HepG2 (cell line): ENCODE data around the gene EPB41L3. TPM values are rescaled to one million over a fixed set of nuclear protein-coding genes. Genes with fewer than 3 reads are reported as not detected.

Source experiments
- ATAC-seq: fragments of 200-7000 bp; cut with Tn5 transposase; 3 replicates; pipeline ENCODE4 v1.9.1; 2020; ENCODE audit warnings: mild to moderate bottlenecking, moderate library complexity
- BruUV-seq: library from RNA; stranded (reverse); fragments of 400-500 nt; replicated peaks from 2 replicates; lab custom pipeline; 2021; lab: Mats Ljungman, UMichigan
- CTCF ChIA-PET: fragments of 300-600 bp; formaldehyde crosslinking; extraction: SDS; loops from one replicate; lab custom pipeline; 2021; ENCODE audit warnings: low total read pairs, inconsistent platforms, low intra/inter-chr PET ratio; lab: Yijun Ruan, JAX
- POLR2A ChIA-PET: fragments of 350-600 bp; sonication (Branson Sonifier 250); formaldehyde crosslinking; loops from one replicate; lab custom pipeline; 2020; ENCODE audit warnings: antibody characterized with exemption, inconsistent platforms; lab: Yijun Ruan, JAX
- DNase-seq: peaks from one replicate; pipeline ENCODE4 v3.0.0-alpha.2; 2015; ENCODE audit warnings: low spot score
- FAIRE-seq: peaks from 3 replicates; lab custom pipeline; 2011; peaks lifted over from hg19 to GRCh38; lab: Jason Lieb, UNC
- H2AFZ ChIP-seq: one replicate; pipeline ENCODE4 v1.6.1; 2011; ENCODE audit warnings: low read length, inconsistent platforms
- H3K27ac ChIP-seq: fragments of 300-600 bp; 3 replicates; pipeline ENCODE4 v1.8.0; 2011; ENCODE audit warnings: mixed run types, mild to moderate bottlenecking, mixed read lengths, low read length, inconsistent platforms; ENCODE audit not compliant: insufficient read depth; ENCODE audit errors: extremely low read length
- H3K27me3 ChIP-seq, 2 experiments: fragments of 200-600 bp in 1 of 2; 2 replicates in 1 of 2; 3 replicates in 1 of 2; pipeline versions ENCODE4 v1.6.0 to v1.8.0; 2011; ENCODE audit warnings: low read length in 2 of 2, mild to moderate bottlenecking in 2 of 2, moderate library complexity in 2 of 2, inconsistent platforms in 1 of 2; ENCODE audit not compliant: insufficient read depth in 2 of 2, control insufficient read depth in 1 of 2
- H3K36me3 ChIP-seq, 2 experiments: fragments of 200-600 bp in 1 of 2; replicated peaks in 1 of 2; 2 replicates in 1 of 2; 3 replicates in 1 of 2; pipeline versions ENCODE4 v1.5.1 to v1.8.0; 2011; ENCODE audit warnings: low read length in 2 of 2, inconsistent platforms in 1 of 2; ENCODE audit not compliant: insufficient read depth in 2 of 2, control insufficient read depth in 1 of 2
- H3K4me1 ChIP-seq: 2 replicates; pipeline ENCODE4 v1.5.1; 2012; ENCODE audit warnings: low read length, inconsistent platforms; ENCODE audit not compliant: insufficient read depth
- H3K4me2 ChIP-seq: 2 replicates; pipeline ENCODE4 v1.6.0; 2011; ENCODE audit warnings: low read depth, low read length, inconsistent platforms
- H3K4me3 ChIP-seq, 3 experiments: fragments of 200-600 bp in 1 of 3; sonication (generic), shearing (Covaris generic) in 1 of 3; replicated peaks in 1 of 3; 2 replicates each; pipeline ENCODE4 v1.5.1; 2011 to 2016; ENCODE audit warnings: low read length in 3 of 3, inconsistent platforms in 2 of 3, low read depth in 2 of 3, mild to moderate bottlenecking in 2 of 3, control low read depth in 1 of 3, mixed read lengths in 1 of 3; ENCODE audit not compliant: insufficient read depth in 1 of 3
- H3K79me2 ChIP-seq: one replicate; pipeline ENCODE4 v1.6.1; 2011; ENCODE audit warnings: low read length, inconsistent platforms; ENCODE audit not compliant: insufficient read depth
- H3K9ac ChIP-seq: 2 replicates; pipeline ENCODE4 v1.6.0; 2011; ENCODE audit warnings: mild to moderate bottlenecking, low read depth, low read length, inconsistent platforms; ENCODE audit not compliant: insufficient read depth
- H3K9me3 ChIP-seq: 2 replicates; pipeline ENCODE4 v1.5.1; 2012; ENCODE audit warnings: mild to moderate bottlenecking, low read length
- H4K20me1 ChIP-seq: 2 replicates; pipeline ENCODE4 v1.6.0; 2011; ENCODE audit warnings: inconsistent platforms, mild to moderate bottlenecking, low read length, moderate library complexity; ENCODE audit not compliant: insufficient read depth
- CEBPB ChIP-seq: IDR thresholded peaks from 2 replicates; pipeline ENCODE4 v1.6.1; 2011; ENCODE audit warnings: low read depth, low read length, improper control_type of control experiment, borderline replicate concordance
- E2F5 ChIP-seq: sonication (generic); formaldehyde crosslinking; conservative IDR thresholded peaks from 2 replicates; pipeline ENCODE4 v1.4.0; 2020; ENCODE audit warnings: missing genetic modification reagents
- FIP1L1 ChIP-seq: fragments of 200-400 bp; formaldehyde crosslinking; IDR thresholded peaks from 2 replicates; pipeline ENCODE4 v1.6.1; 2018; ENCODE audit warnings: low read depth, mild to moderate bottlenecking, low read length, moderate library complexity, borderline replicate concordance; ENCODE audit not compliant: insufficient read depth
- PHF5A ChIP-seq: IDR thresholded peaks from one replicate; pipeline ENCODE4 v1.6.1; 2018; ENCODE audit warnings: low read depth, missing genetic modification reagents; ENCODE audit not compliant: unreplicated experiment
- RELA ChIP-seq: sonication (generic); formaldehyde crosslinking; IDR thresholded peaks from 2 replicates; pipeline ENCODE4 v1.4.0; 2020; ENCODE audit warnings: missing genetic modification reagents
- RXRA ChIP-seq: sonication (generic); formaldehyde crosslinking; IDR thresholded peaks from 2 replicates; pipeline ENCODE4 v1.5.1; 2020; ENCODE audit warnings: missing genetic modification reagents
- THAP11 ChIP-seq: IDR thresholded peaks from 2 replicates; pipeline ENCODE4 v1.6.1; 2016; ENCODE audit warnings: missing biosample characterization, missing genetic modification reagents
- U2AF1 ChIP-seq: fragments of 200-400 bp; formaldehyde crosslinking; optimal IDR thresholded peaks from 2 replicates; pipeline ENCODE3; 2017; ENCODE audit warnings: mild to moderate bottlenecking, low read depth, low read length
- ZNF549 ChIP-seq: sonication (generic); formaldehyde crosslinking; IDR thresholded peaks from 2 replicates; pipeline ENCODE4 v1.5.0; 2020; ENCODE audit warnings: missing genetic modification reagents
- ZNF740 ChIP-seq: sonication (generic); formaldehyde crosslinking; IDR thresholded peaks from 2 replicates; pipeline ENCODE4 v1.4.0; 2020; ENCODE audit warnings: missing genetic modification reagents
- ZNF770 ChIP-seq: sonication (generic); formaldehyde crosslinking; IDR thresholded peaks from 2 replicates; pipeline ENCODE4 v1.5.0; 2020; ENCODE audit warnings: mild to moderate bottlenecking, missing genetic modification reagents
- ZNF850 ChIP-seq: sonication (generic); formaldehyde crosslinking; conservative IDR thresholded peaks from 2 replicates; pipeline ENCODE4 v1.9.0; 2021; ENCODE audit warnings: mild to moderate bottlenecking, missing genetic modification reagents
- WGBS: methylation state at CpG from one replicate; pipeline ENCODE4 v1.1.6; 2017; ENCODE audit warnings: low lambda C conversion rate; 5-methylcytosine and 5-hydroxymethylcytosine counted together
- in situ Hi-C: cut with HindIII; loops from 2 replicates; pipeline ENCODE4 v1.10.0; 2017; ENCODE audit warnings: low pct_unique_long_range_greater_than_20kb; ENCODE audit not compliant: extremely low pct_ligation_motif_present
- intact Hi-C: fragments of 100-400 bp; cut with micrococcal nuclease; formaldehyde crosslinking; loops from one replicate; pipeline ENCODE4 v1.10.0; 2022; ENCODE audit not compliant: unreplicated experiment
- polyA plus RNA-seq, 8 experiments: library from polyadenylated mRNA; depleted of rRNA in 3 of 8; stranded (reverse) in 7 of 8; unstranded in 1 of 8; fragments of >200 nt; fragmentation: Illumina TruSeq in 4 of 8; extraction: Trizol in 4 of 8; gene quantifications; 2 replicates each; pipeline versions ENCODE4 v1.2.1 to v1.2.3, GENCODE V29; 2011 to 2016; ENCODE audit warnings: low read depth in 4 of 8, missing spikeins in 1 of 8, mixed read lengths in 1 of 8; ENCODE audit not compliant: insufficient read depth in 1 of 8
- total RNA-seq, 5 experiments: library from RNA; depleted of rRNA; stranded (reverse); fragments of >200 nt; fragmentation: Illumina TruSeq; extraction: Trizol; gene quantifications; 2 replicates each; pipeline ENCODE4 v1.2.3, GENCODE V29; 2016; ENCODE audit warnings: low read depth in 1 of 5

EPB41L3 gene
- total and polyA plus RNA-seq, 2 of the 13 experiments (the other 11 are each of a cell fraction or from before 2014, with no cell fraction given): not detected

GRCh38 chr18:5421981-5422380 is 121.8 kb downstream of the EPB41L3 start (continued):
- TF ChIP-seq ZNF770 (CRISPR knock-in tag) (no peak), THAP11 (CRISPR knock-in tag) (no peak), RXRA (no peak), FIP1L1 (no peak), ZNF549 (CRISPR knock-in tag) (no peak), U2AF1 (no peak), PHF5A (CRISPR knock-in tag) (no peak), RELA (CRISPR knock-in tag) (no peak)

- WGBS: under 1% methylated on average over 3 of the region's 3 CpGs
- POLR2A ChIA-PET: no interaction called here
- Histone ChIP-seq H3K36me3 (no peaks in the 10 kb centered on the region), H2AFZ (no peak overlapping the region), H3K79me2 (no peaks in the 10 kb centered on the region), H3K9ac (no peak overlapping the region), H3K4me3 (no peak overlapping the region), H3K4me1 (no peaks in the 10 kb centered on the region), H4K20me1 (no peaks in the 10 kb centered on the region), H3K9me3 (no peaks in the 10 kb centered on the region), H3K27ac (no peak overlapping the region), H3K27me3 (peaks cover 0 to 27% of the 10 kb centered on the region in 2 experiments; a peak in 2 of 5 replicates), H3K4me2 (no peak overlapping the region)
- FAIRE-seq (no peak), ATAC-seq (no peak), DNase-seq (no peak)
- intact Hi-C loops (no loop called here), in situ Hi-C loops (no loop called here)
- no peak for TF ChIP-seq E2F5 (CRISPR knock-in tag)
- no peak for TF ChIP-seq ZNF850 (CRISPR knock-in tag)
- 0 out of 2 replicates have a peak, but pooled peaks have one; percentile 3 for TF ChIP-seq CEBPB
- no peak for TF ChIP-seq ZNF740 (CRISPR knock-in tag)
- BruUV-seq: no TSS peak
- CTCF ChIA-PET: no interaction called here
Measured at GRCh38 chr18:5420906-5421305, 122.9 kb downstream of the EPB41L3 start.
